Measurements from ENCODE around the gene SORCS2.

The SORCS2 gene

GRCh38 chr4:7510066-7510465 is 317.7 kb downstream of the SORCS2 start:
- no peak for TF ChIP-seq CTCF (conservative IDR thresholded peaks at IDR 0.05)
- H3K27ac ChIP-seq = no peak overlapping the region

GRCh38 chr4:7510538-7510937 is 318.2 kb downstream of the SORCS2 start:
- H3K27ac ChIP-seq = no peak overlapping the region
- TF ChIP-seq CTCF (conservative IDR thresholded peaks at IDR 0.05) = no peak

GRCh38 chr4:7511525-7511924 is 319.2 kb downstream of the SORCS2 start:
- TF ChIP-seq CTCF (conservative IDR thresholded peaks at IDR 0.05) = no peak
- H3K27ac ChIP-seq = no peak overlapping the region

- TF ChIP-seq CTCF (conservative IDR thresholded peaks at IDR 0.05) = no peak
- H3K27ac ChIP-seq = no peak overlapping the region
Observed at GRCh38 chr4:7512428-7512827, 320.1 kb downstream of the SORCS2 start.

GRCh38 chr4:7512946-7513345 is 320.6 kb downstream of the SORCS2 start:
- no peak overlapping the region for H3K27ac ChIP-seq
- TF ChIP-seq CTCF (conservative IDR thresholded peaks at IDR 0.05) = no peak

- no peak overlapping the region for H3K27ac ChIP-seq
Observed at GRCh38 chr4:7513671-7514070, 321.3 kb downstream of the SORCS2 start.

GRCh38 chr4:7514281-7514680 is 321.9 kb downstream of the SORCS2 start:
- no peak for TF ChIP-seq CTCF (conservative IDR thresholded peaks at IDR 0.05)
- no peak overlapping the region for H3K27ac ChIP-seq

More at GRCh38 chr4:7513671-7514070, 321.3 kb downstream of the SORCS2 start:
- TF ChIP-seq CTCF (conservative IDR thresholded peaks at IDR 0.05) = no peak

GRCh38 chr4:7514789-7515188 is 322.5 kb downstream of the SORCS2 start:
- no peak for TF ChIP-seq CTCF (conservative IDR thresholded peaks at IDR 0.05)
- H3K27ac ChIP-seq = no peak overlapping the region
